Stomach (tissue), 9 donors: ENCODE measurements around the gene ALKAL2. TPM values are rescaled to one million over a fixed set of nuclear protein-coding genes. Genes with fewer than 3 reads are reported as not detected.
A peak's percentile ranks its signal among the peaks of the same experiment; 100 is the strongest.

ENCODE experiments used
- DNase-seq, 2 donors: peaks; one replicate each; pipeline versions ENCODE4 v3.0.0 to v3.0.0-alpha.2; 2013 to 2019
- H3K27ac ChIP-seq, 5 donors: fragments of 200-600 bp in 4 of 5; sonication (generic) in 4 of 5; one replicate each; pipeline ENCODE4 v1.5.1; 2013 to 2019; ENCODE audit warnings: mild to moderate bottlenecking in 1 of 5, moderate library complexity in 1 of 5
- H3K27me3 ChIP-seq, 3 donors: fragments of 200-600 bp; sonication (generic); one replicate each; pipeline ENCODE4 v1.5.1; 2017 to 2019; ENCODE audit warnings: mixed run types in 1 of 3
- H3K36me3 ChIP-seq, 4 donors: fragments of 200-600 bp; sonication (generic); 1 replicate in 3 of 4; 2 replicates in 1 of 4; pipeline ENCODE4 v1.5.1; 2016 to 2019
- H3K4me1 ChIP-seq, 4 donors: fragments of 200-600 bp; sonication (generic); one replicate each; pipeline ENCODE4 v1.5.1; 2016 to 2019
- H3K4me3 ChIP-seq, 4 donors: fragments of 200-600 bp; sonication (generic) in 3 of 4; one replicate each; pipeline ENCODE4 v1.5.1; 2016 to 2019; ENCODE audit warnings: mild to moderate bottlenecking in 1 of 4
- H3K9me3 ChIP-seq, 4 donors: fragments of 200-600 bp; sonication (generic); one replicate each; pipeline ENCODE4 v1.5.1; 2016 to 2019
- CTCF ChIP-seq, 7 experiments: fragments of 450-650 bp in 4 of 7; fragments of 200-600 bp in 3 of 7; sonication (generic) in 3 of 7; IDR thresholded peaks; one replicate each; pipeline ENCODE4 v1.5.1; 2016 to 2019; ENCODE audit warnings: antibody characterized with exemption in 7 of 7, control low read depth in 2 of 7, mild to moderate bottlenecking in 1 of 7
- EP300 ChIP-seq: sonication (generic); formaldehyde crosslinking; IDR thresholded peaks from one replicate; pipeline ENCODE4 v1.6.1; 2017; ENCODE audit warnings: antibody characterized with exemption
- POLR2A ChIP-seq, 4 donors: fragments of 450-650 bp; IDR thresholded peaks; one replicate each; pipeline ENCODE4 v1.6.1; 2016; ENCODE audit warnings: antibody characterized with exemption in 4 of 4, control low read depth in 2 of 4, mild to moderate bottlenecking in 1 of 4, moderate library complexity in 1 of 4
- POLR2AphosphoS5 ChIP-seq, 3 donors: sonication (generic); formaldehyde crosslinking; IDR thresholded peaks; one replicate each; pipeline ENCODE4 v1.6.1; 2016; ENCODE audit warnings: antibody characterized with exemption in 3 of 3
- WGBS, 5 donors: extraction: QIAGEN DNeasy Blood & Tissue Kit in 3 of 5; methylation state at CpG; one replicate each; pipeline versions ENCODE4 v1.1.5 to v1.1.7; 2013 to 2018; 5-methylcytosine and 5-hydroxymethylcytosine counted together
- intact Hi-C: fragments of 100-400 bp; cut with DNase I; formaldehyde crosslinking; loops from one replicate; pipeline ENCODE4 v1.15.1; 2023; ENCODE audit warnings: low total_unique reads
- polyA plus RNA-seq, 3 donors: library from polyadenylated mRNA; stranded (reverse); fragments of 200-250 nt; gene quantifications; one replicate each; pipeline ENCODE4 v1.2.3, GENCODE V29; 2013
- total RNA-seq, 5 donors: library from RNA; depleted of rRNA; stranded (reverse); fragments of >200 nt; gene quantifications; one replicate each; pipeline versions ENCODE4 v1.1.0 to v1.2.3, GENCODE V29; 2014 to 2016
- donor health status: healthy with polysubstance abuse.
- donor health status: Bipolar disorder and iron deficiency.
- donor health status: healthy.

ALKAL2 gene
- total and polyA plus RNA-seq, 8 donors = 0.45 to 29.8 (median 10.5) TPM

GRCh38 chr2:246489-247144, 41.3 kb downstream of the ALKAL2 start:
- peaks cover 12 to 91% (median 76%) of the 10 kb centered on the region in 4 donors for H3K36me3 ChIP-seq
- WGBS, 5 donors = 59 to 64% (median 60%) methylated on average over 6 of the region's 6 CpGs
- intact Hi-C loops = no loop called here
- H3K27ac ChIP-seq = no peak overlapping the region
- no peak overlapping the region for H3K4me3 ChIP-seq
- H3K27me3 ChIP-seq = no peaks in the 10 kb centered on the region
- TF ChIP-seq CTCF (IDR thresholded peaks at IDR 0.05) (peak in 5 of 7 experiments; percentile 27 to 64 (median 55)), POLR2A (IDR thresholded peaks at IDR 0.05) (no peak)
- no peaks in the 10 kb centered on the region for H3K9me3 ChIP-seq
- H3K4me1 ChIP-seq = no peaks in the 10 kb centered on the region
- DNase-seq = peak in 1 of 2 donors; percentile 79

- Histone ChIP-seq H3K27me3 (no peaks in the 10 kb centered on the region), H3K36me3 (peaks cover 17 to 86% (median 77%) of the 10 kb centered on the region in 4 donors), H3K4me3 (no peak overlapping the region), H3K4me1 (no peaks in the 10 kb centered on the region), H3K27ac (no peak overlapping the region), H3K9me3 (no peaks in the 10 kb centered on the region)
- intact Hi-C loops = no loop called here
- no peak for DNase-seq
- TF ChIP-seq CTCF (IDR thresholded peaks at IDR 0.05) (no peak), POLR2AphosphoS5 (IDR thresholded peaks at IDR 0.05) (no peak), POLR2A (IDR thresholded peaks at IDR 0.05) (no peak), EP300 (no peak)
- WGBS, 5 donors = 91 to 99% (median 96%) methylated on average over 7 of the region's 7 CpGs
Observed at GRCh38 chr2:244547-244946, 43.3 kb downstream of the ALKAL2 start.

- intact Hi-C loops = no loop called here
- TF ChIP-seq POLR2A (IDR thresholded peaks at IDR 0.05) (no peak), CTCF (IDR thresholded peaks at IDR 0.05) (no peak), EP300 (no peak), POLR2AphosphoS5 (IDR thresholded peaks at IDR 0.05) (no peak)
- WGBS, 5 donors = 75 to 90% (median 84%) methylated on average over 5 of the region's 5 CpGs
- peak overlapping the region in 1 of 5 donors; percentile 1 for H3K27ac ChIP-seq
- H3K9me3 ChIP-seq = no peaks in the 10 kb centered on the region
- no peak for DNase-seq
- H3K4me3 ChIP-seq = no peak overlapping the region
- peaks cover 0 to 9% (median 0%) of the 10 kb centered on the region in 4 donors for H3K4me1 ChIP-seq
- H3K36me3 ChIP-seq = peaks cover 9 to 50% (median 45%) of the 10 kb centered on the region in 4 donors
- no peaks in the 10 kb centered on the region for H3K27me3 ChIP-seq
Observed at GRCh38 chr2:238869-239268, 49.0 kb downstream of the ALKAL2 start.

GRCh38 chr2:238431-238830, 49.5 kb downstream of the ALKAL2 start:
- no peak for TF ChIP-seq POLR2A (IDR thresholded peaks at IDR 0.05)
- no peak for TF ChIP-seq EP300
- no peak for TF ChIP-seq POLR2AphosphoS5 (IDR thresholded peaks at IDR 0.05)
- TF ChIP-seq CTCF (IDR thresholded peaks at IDR 0.05) = no peak
- peak in 1 of 2 donors; percentile 30 for DNase-seq
- intact Hi-C loops = no loop called here
- 57 to 72% (median 63%) methylated on average over 3 of the region's 3 CpGs for WGBS, 5 donors
- Histone ChIP-seq H3K9me3 (no peaks in the 10 kb centered on the region), H3K4me1 (peaks cover 0 to 9% (median 0%) of the 10 kb centered on the region in 4 donors), H3K27me3 (no peaks in the 10 kb centered on the region), H3K27ac (peak overlapping the region in 1 of 5 donors; percentile 1), H3K36me3 (peaks cover 9 to 50% (median 44%) of the 10 kb centered on the region in 4 donors), H3K4me3 (no peak overlapping the region)
